Thyroid gland (tissue), 4 donors: ENCODE results near the gene RNPEPL1. TPM values are rescaled to one million over a fixed set of nuclear protein-coding genes. Genes with fewer than 3 reads are reported as not detected.

Source experiments
- DNase-seq, 2 donors: peaks; one replicate each; pipeline ENCODE4 v3.0.0-alpha.2; 2019
- H3K27ac ChIP-seq, 3 donors: fragments of 200-600 bp; sonication (generic); 1 replicate in 2 of 3; 2 replicates in 1 of 3; pipeline ENCODE4 v1.5.1; 2016 to 2019; ENCODE audit warnings: mild to moderate bottlenecking in 1 of 3, moderate library complexity in 1 of 3
- H3K27me3 ChIP-seq: fragments of 200-600 bp; sonication (generic); one replicate; pipeline ENCODE4 v1.5.1; 2019
- H3K36me3 ChIP-seq, 2 donors: fragments of 200-600 bp; sonication (generic); one replicate each; pipeline ENCODE4 v1.5.1; 2016 to 2019
- H3K4me1 ChIP-seq, 2 donors: fragments of 200-600 bp; sonication (generic); one replicate each; pipeline ENCODE4 v1.5.1; 2017 to 2019
- H3K4me3 ChIP-seq, 3 donors: fragments of 200-600 bp; sonication (generic); replicated peaks in 1 of 3; 1 replicate in 2 of 3; 2 replicates in 1 of 3; pipeline ENCODE4 v1.5.1; 2016; ENCODE audit warnings: mild to moderate bottlenecking in 1 of 3
- H3K9me3 ChIP-seq: fragments of 200-600 bp; sonication (generic); one replicate; pipeline ENCODE4 v1.5.1; 2017
- POLR2A ChIP-seq, 2 donors: fragments of 450-650 bp; IDR thresholded peaks; one replicate each; pipeline ENCODE4 v1.6.1; 2017; ENCODE audit warnings: antibody characterized with exemption in 2 of 2, mild to moderate bottlenecking in 2 of 2, moderate library complexity in 1 of 2
- WGBS, 2 donors: methylation state at CpG; one replicate each; pipeline ENCODE4 v1.1.5; 2017; 5-methylcytosine and 5-hydroxymethylcytosine counted together
- intact Hi-C: fragments of 100-400 bp; cut with DNase I; formaldehyde crosslinking; loops from one replicate; pipeline ENCODE4 v1.15.1; 2023
- total RNA-seq, 4 donors: library from RNA; depleted of rRNA; stranded (reverse); fragments of >200 nt; gene quantifications; one replicate each; pipeline ENCODE4 v1.2.3, GENCODE V29; 2016
- TF ChIP-seq, protein P1 (sequence below), 6 experiments: fragments of 200-600 bp in 3 of 6; fragments of 450-650 bp in 3 of 6; sonication (generic) in 3 of 6; IDR thresholded peaks; one replicate each; pipeline ENCODE4 v1.5.1; 2016 to 2019; ENCODE audit warnings: antibody characterized with exemption in 6 of 6, mild to moderate bottlenecking in 2 of 6, inconsistent platforms in 1 of 6, moderate library complexity in 1 of 6

The RNPEPL1 gene
- total RNA-seq, 4 donors from 2014 or later = 20.0 to 45.5 (median 37.3) TPM

DNA sequence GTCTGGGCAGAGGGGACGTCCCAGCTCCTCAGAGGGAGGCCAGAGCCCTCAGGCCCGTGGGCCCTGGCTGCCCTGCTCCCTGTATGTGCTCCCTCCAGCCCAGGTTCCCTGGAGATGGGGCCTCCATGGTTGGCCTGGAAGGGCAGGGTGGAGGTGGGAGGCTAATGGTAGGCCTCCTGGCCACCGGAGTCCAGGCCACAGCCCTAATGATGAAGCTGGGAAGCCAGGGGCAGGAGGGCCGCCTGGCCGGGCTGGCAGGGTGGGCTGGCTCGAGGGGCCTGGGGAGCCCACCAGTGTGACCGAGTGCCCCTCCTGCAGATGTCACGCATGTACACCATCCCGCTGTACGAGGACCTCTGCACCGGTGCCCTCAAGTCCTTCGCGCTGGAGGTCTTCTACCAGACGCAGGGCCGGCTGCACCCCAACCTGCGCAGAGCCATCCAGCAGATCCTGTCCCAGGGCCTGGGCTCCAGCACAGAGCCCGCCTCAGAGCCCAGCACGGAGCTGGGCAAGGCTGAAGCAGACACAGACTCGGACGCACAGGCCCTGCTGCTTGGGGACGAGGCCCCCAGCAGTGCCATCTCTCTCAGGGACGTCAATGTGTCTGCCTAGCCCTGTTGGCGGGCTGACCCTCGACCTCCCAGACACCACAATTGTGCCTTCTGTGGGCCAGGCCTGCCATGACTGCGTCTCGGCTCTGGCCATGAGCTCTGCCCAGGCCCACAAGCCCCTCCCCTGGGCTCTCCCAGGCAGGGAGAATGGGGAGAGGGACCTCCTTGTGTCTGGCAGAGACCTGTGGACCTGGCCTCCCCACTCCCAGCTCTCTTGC, 9.2 kb downstream of the RNPEPL1 start:
- H3K4me3 ChIP-seq = no peak overlapping the region
- H3K4me1 ChIP-seq = peaks cover 10 to 21% of the 10 kb centered on the region in 2 donors
- H3K9me3 ChIP-seq = no peaks in the 10 kb centered on the region
- no peaks in the 10 kb centered on the region for H3K27me3 ChIP-seq
- DNase-seq = no peak
- no peak overlapping the region for H3K27ac ChIP-seq
- H3K36me3 ChIP-seq = peaks cover 24 to 40% of the 10 kb centered on the region in 2 donors
- TF ChIP-seq, protein P1, sequence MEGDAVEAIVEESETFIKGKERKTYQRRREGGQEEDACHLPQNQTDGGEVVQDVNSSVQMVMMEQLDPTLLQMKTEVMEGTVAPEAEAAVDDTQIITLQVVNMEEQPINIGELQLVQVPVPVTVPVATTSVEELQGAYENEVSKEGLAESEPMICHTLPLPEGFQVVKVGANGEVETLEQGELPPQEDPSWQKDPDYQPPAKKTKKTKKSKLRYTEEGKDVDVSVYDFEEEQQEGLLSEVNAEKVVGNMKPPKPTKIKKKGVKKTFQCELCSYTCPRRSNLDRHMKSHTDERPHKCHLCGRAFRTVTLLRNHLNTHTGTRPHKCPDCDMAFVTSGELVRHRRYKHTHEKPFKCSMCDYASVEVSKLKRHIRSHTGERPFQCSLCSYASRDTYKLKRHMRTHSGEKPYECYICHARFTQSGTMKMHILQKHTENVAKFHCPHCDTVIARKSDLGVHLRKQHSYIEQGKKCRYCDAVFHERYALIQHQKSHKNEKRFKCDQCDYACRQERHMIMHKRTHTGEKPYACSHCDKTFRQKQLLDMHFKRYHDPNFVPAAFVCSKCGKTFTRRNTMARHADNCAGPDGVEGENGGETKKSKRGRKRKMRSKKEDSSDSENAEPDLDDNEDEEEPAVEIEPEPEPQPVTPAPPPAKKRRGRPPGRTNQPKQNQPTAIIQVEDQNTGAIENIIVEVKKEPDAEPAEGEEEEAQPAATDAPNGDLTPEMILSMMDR (IDR thresholded peaks at IDR 0.05) = no peak
- no peak for TF ChIP-seq POLR2A (IDR thresholded peaks at IDR 0.05)
- 89 to 96% methylated on average over 6 to 19 of the region's 26 CpGs for WGBS, 2 donors
- intact Hi-C loops = no loop called here

DNA sequence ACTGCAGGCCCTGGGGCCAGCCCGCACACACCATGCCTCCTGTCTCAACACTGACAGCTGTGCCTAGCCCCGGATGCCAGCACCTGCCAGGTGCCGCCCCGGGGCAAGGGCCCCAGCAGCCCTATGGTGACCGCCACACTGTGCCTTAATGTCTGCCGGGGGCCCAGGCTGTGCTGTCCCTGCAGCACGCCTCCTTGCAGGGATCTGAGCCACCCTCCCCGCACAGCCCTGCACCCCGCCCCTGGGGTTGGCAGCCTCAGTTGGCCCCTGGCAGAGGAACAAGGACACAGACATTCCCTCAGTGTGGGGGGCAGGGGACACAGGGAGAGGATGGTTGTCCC, 9.8 kb downstream of the RNPEPL1 start:
- no peak for DNase-seq
- H3K4me1 ChIP-seq = peaks cover 10 to 21% of the 10 kb centered on the region in 2 donors
- H3K36me3 ChIP-seq = peaks cover 24 to 40% of the 10 kb centered on the region in 2 donors
- H3K9me3 ChIP-seq = no peaks in the 10 kb centered on the region
- intact Hi-C loops = no loop called here
- no peak overlapping the region for H3K27ac ChIP-seq
- 91 to 100% methylated on average over 5 to 6 of the region's 9 CpGs for WGBS, 2 donors
- TF ChIP-seq POLR2A (IDR thresholded peaks at IDR 0.05) = no peak
- TF ChIP-seq, protein P1 (IDR thresholded peaks at IDR 0.05) = no peak
- H3K4me3 ChIP-seq = no peak overlapping the region
- H3K27me3 ChIP-seq = no peaks in the 10 kb centered on the region

DNA sequence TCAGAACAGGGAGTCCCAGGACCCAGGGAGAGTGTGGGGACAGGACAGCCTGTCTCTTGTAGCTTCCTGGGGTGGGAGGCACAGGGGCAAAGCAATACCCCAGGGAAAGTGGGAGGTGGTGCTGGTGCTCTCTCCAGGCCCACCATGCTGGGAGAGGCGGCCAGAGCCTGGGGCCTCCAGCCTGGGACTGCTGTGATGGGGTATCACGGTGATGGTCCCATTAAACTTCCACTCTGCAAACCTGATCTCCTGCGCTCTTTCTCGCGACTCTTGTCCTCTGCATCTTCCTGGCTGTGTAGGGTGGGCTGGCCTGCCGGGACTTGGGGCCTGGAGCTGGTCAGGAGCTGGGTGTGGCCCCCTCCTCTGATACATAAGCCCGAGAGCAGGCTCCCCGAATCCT, 10.2 kb downstream of the RNPEPL1 start:
- no peak overlapping the region for H3K27ac ChIP-seq
- peaks cover 22 to 40% of the 10 kb centered on the region in 2 donors for H3K36me3 ChIP-seq
- peaks cover 10 to 21% of the 10 kb centered on the region in 2 donors for H3K4me1 ChIP-seq
- no peaks in the 10 kb centered on the region for H3K27me3 ChIP-seq
- no peaks in the 10 kb centered on the region for H3K9me3 ChIP-seq
- DNase-seq = no peak
- intact Hi-C loops = no loop called here
- 91 to 92% methylated on average over 7 to 8 of the region's 8 CpGs for WGBS, 2 donors
- TF ChIP-seq POLR2A (IDR thresholded peaks at IDR 0.05) = no peak
- TF ChIP-seq, protein P1 (IDR thresholded peaks at IDR 0.05) = no peak
- H3K4me3 ChIP-seq = no peak overlapping the region

DNA sequence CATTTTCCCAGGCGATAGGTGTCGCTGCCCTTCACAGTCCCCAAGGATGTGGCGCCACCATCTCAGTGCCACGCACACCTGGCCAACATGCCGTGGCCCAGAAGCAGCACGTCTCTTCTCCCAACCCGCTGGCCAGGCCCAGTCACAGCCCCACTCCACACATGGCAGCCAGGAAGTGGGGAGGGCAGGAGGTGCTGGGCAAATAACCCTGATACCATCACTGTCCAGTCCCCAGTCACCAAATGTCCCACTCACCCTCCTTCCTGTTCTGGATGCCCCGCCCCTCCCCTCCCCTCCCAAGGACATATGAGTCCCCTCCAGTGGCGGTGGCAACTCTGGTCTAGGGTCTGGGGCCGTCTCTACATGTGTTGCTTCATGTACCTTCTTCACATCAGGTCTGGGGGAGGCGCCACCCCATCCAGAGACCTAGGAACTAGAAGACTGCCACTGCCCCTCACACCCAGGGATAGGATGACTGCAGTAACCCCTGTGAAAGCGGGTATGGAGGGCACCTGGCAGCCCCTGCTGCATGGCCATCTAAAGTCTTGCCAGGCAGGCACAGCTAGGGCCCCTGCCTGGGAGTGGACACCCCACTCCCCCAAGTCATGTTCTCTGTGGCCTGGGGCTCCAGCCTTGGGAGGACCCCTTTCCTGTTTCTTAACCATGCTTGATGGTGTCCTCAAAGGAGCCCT, 10.9 kb downstream of the RNPEPL1 start:
- Histone ChIP-seq H3K27ac (peak overlapping the region in 1 of 3 donors; percentile 67), H3K27me3 (no peaks in the 10 kb centered on the region), H3K4me3 (no peak overlapping the region), H3K36me3 (peaks cover 20 to 39% of the 10 kb centered on the region in 2 donors), H3K9me3 (no peaks in the 10 kb centered on the region), H3K4me1 (peaks cover 11 to 22% of the 10 kb centered on the region in 2 donors)
- WGBS, 2 donors = 88 to 90% methylated on average over 8 to 10 of the region's 12 CpGs
- no peak for DNase-seq
- TF ChIP-seq, protein P1 (IDR thresholded peaks at IDR 0.05) = no peak
- TF ChIP-seq POLR2A (IDR thresholded peaks at IDR 0.05) = no peak
- intact Hi-C loops = no loop called here
